GM18909 (cell line): ENCODE data around the gene BARD1.
"Not testable (repeated sequence)": the region's sequence is repeated elsewhere in the genome, so short reads cannot be mapped to it uniquely, and the experiment has no call there.

ENCODE experiments used
- ATAC-seq: cut with Tn5 transposase; IDR thresholded peaks from one replicate; pipeline ENCODE4 v1.9.1; 2021; ENCODE audit warnings: mild to moderate bottlenecking; ENCODE audit not compliant: unreplicated experiment, poor library complexity

Gene BARD1

GRCh38 chr2:214808981-214809750, at the start of gene BARD1:
BARD1 (minus strand) TSS chr2:214809683; CDS start chr2:214809569, 114 bp downstream.
- peak; percentile 39 for ATAC-seq

DNA sequence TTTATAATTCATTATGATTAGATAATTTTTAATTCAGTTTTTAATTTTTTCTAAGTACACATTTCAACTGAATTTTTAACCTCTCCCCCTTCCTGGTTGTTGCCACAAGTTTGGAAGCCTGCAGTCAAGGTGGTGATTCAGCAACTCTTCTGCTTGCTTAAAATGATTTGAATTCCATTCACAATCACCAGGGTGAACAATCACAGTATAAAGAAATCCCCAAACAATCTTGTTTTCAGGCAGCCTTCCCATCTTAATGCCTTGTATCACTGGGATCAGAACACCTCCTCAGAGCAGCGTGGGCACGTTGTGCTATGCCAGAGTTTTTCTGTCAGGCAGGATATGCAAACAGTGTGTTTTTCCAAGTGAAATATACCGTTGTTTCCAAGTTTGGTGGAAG, 46.7 kb upstream of the BARD1 start:
- no peak for ATAC-seq

- ATAC-seq: no peak
These were observed 44.4 kb upstream of the BARD1 start for GRCh38 chr2:214853906-214854305.

- no peak for ATAC-seq
These were observed 34.3 kb upstream of the BARD1 start for GRCh38 chr2:214843823-214844222.

DNA sequence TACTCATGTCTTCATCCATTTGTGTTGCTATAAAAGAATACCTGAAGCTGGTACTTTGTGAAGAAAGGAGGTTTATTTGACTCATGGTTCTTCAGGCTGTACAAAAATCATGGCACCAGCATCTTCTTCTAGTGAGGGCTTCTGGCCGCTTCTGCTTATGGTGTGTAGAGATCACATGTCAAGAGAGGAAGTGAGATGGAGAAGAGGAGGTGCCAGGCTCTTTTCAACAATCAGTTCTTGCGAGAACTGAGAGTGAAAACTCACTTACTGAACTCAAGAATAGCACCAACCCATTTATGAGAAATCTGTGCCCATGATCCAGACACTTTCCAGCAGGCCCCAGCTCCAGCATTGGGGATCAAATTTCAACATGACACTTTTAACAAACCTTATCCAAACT, 30.0 kb upstream of the BARD1 start:
- peak; percentile 68 for ATAC-seq

DNA sequence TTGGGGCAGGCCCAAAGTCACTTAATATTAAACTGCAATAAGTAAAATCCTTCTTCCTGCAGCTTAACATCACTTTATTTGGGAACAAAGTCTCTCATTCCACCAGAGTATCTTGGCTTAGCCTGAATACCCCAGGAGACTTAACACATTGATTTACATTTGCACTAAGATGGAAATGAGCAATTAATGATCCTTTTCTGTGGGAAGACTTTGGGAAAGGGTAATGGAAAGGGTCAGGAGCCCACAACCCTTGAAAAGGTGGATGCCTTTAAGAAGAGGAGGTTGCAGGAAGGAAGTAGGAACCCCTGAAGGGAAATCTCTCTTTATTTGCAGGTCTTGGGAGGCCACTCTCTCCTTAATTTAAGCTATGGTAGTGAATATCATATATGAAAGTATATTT, 28.0 kb upstream of the BARD1 start:
- no peak for ATAC-seq

GRCh38 chr2:214836568-214836967, 27.1 kb upstream of the BARD1 start:
- no peak for ATAC-seq

GRCh38 chr2:214830794-214831346, 21.4 kb upstream of the BARD1 start:
- peak; percentile 57 for ATAC-seq

GRCh38 chr2:214816008-214816533, 6.6 kb upstream of the BARD1 start:
- no peak for ATAC-seq

GRCh38 chr2:214810671-214811070, 1.2 kb upstream of the BARD1 start:
- ATAC-seq: no peak

DNA sequence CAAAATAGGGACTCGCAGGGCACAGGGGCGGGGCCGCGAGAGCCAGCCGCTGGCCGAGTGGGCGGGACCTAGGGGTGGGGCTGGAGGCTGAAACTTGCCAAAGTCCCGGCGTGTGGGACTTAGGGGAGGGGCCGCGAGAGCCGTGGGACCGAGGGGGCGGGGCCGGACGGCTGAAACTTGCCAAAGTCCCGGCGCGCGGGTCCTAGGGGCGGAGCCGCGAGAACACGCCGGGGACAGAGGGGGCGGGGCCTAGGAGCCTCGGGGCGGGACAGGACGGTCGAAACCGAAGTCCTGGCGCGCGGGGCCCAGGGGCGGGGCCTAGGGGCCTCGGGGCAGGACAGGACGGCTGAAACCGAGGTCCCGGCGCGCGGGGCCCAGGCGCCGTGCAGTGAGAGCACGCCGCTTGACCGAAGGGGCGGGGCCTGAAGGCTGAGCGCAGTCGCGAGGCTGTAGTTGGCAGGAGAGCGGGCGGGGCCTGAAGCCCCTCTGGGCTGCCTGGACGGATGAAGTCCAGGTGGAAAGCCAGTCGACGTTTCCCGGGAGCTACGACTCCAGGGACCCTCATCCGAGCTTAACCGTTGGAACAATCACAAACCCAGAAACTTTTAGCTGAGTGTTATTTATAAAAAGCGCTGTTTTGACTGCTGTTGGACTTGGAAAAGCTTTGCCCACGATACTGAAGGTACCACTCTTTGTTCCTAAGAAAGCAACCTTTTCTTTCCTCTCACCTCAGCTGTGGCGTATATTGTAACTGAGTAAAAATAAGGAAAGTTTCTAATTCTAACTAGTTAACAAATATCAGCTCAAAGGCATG, 475 bp upstream of the BARD1 start:
- ATAC-seq: peak; percentile 85

DNA sequence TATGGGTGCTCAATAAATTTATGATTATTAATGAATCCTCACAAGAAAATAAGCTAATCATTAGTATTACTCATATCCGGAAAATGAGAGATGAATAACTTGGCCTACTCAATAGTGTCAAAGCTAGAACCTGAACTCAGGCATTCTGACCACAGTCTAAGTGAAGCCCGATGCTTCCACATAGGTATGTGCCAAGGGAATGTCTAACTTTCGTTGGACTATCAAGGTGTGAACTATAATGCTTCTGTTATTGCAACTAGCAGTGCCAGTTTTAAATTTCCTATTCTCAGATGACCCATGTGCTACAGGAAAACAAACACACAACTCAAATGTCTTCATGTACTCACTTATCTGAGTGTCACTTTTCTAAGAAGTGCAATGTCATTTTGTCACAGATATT, 1.8 kb downstream of the BARD1 start:
- no peak for ATAC-seq

DNA sequence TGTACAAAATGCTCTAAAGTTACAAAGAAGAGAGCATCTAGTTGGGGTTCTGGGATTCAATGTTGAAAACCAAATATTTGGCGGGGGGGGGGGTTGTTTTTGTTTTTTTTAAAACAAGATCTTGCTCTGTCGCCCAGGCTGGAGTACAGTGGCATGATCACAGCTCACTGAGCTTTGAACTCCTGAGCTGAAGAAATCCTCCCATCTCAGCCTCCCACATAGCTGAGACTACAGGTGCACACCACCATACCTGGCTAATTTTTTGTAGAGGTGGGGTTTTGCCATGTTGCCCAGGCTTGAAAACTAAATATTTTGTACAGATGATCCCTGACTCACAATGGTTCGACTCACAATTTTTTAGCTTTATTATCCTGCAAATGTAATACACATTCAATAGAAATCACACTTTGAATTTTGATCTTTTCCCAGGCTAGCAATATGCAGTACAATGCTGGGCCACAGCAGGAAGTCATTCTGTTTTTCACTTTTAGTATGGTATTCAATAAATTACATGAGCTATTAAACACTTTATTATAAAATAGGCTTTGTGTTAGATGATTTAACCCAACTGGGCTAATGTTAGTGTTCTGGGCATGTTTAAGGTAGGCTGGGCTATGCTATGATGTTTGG, 7.6 kb downstream of the BARD1 start:
- no peak for ATAC-seq

DNA sequence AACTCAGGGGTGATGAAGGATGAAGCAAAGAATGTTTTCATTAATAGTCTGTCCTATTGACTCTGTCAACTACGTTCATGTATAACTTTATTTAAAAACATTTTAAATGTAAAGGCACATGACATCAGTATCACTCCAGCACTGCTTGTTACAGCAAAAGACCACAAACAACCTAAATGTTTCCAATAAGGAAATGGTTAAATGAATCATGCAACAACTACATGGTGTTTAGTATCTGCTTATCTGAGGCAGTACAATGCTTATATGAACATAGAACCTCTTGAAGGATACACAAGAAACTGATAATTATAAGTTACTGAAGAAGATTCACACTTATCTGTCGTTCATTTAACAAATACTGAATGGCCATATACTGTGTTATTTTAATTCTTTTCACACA, 8.4 kb downstream of the BARD1 start:
- no peak for ATAC-seq

DNA sequence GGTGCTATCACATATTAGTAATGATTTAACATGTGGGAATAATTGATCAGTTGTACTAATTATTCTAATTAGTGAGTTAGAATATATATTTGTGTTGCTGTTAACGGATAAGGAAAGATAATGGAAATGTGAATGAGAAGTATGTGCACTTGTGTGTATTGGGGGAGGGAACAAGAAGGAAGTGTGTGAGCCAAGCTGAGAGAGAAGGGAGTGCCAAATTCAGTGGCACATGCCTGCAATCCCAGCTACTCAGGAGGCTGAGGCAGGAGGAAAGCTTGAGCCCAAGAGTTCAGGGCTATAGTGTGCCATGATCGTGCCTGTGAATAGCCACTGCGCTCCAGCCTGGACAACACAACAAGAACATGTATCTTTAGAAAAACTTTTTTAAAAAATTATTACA, 9.3 kb downstream of the BARD1 start:
- ATAC-seq: no peak

GRCh38 chr2:214796911-214797310, 12.6 kb downstream of the BARD1 start:
- ATAC-seq: no peak

- not testable (repeated sequence) for ATAC-seq
These were observed 26.3 kb downstream of the BARD1 start for GRCh38 chr2:214783181-214783580.

GRCh38 chr2:214782671-214783070, 26.8 kb downstream of the BARD1 start:
- ATAC-seq: no peak

GRCh38 chr2:214781226-214781625, 28.3 kb downstream of the BARD1 start:
- ATAC-seq: no peak

DNA sequence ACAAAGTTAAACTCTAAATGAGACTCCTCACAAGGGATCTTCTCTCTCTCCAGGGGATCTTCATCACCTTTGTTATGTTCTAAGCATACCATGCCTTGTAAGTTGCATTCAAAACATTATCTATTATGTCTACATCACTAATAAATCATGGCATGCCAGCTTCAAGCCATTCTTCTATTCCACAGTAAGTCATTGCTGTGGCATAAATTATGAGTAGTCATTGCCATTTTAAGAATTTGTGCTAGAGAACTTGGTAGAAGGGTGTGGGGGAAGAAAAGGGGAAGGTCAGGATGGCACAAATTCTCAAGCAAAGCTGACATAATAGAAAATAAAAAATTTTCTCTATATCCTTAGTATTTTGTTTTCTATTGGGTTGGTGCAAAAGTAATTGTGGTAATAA, 33.5 kb downstream of the BARD1 start:
- ATAC-seq: no peak

DNA sequence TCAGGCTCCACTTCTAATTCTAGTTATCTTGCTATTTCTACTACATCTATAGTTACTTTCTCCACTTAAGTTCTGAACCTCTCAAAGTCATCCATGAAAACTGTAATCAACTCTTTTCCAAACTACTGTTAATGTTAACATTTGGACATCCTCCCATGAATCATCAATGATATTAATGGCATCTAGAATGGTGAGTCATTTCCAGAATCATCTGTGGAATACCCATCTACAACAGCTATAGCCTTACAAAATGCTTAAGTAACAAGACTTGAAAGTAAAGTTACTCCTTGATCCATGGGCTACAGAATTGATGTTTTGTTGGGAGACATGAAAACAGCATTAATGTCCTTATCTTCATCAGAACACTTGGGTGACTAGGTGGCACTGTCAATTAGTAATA, 35.4 kb downstream of the BARD1 start:
- no peak for ATAC-seq
